Measurements from ENCODE around the gene RPA3. TPM values are rescaled to one million over a fixed set of nuclear protein-coding genes. Genes with fewer than 3 reads are reported as not detected.

RPA3 gene
- total RNA-seq, 1 donor = 44.2 TPM

DNA sequence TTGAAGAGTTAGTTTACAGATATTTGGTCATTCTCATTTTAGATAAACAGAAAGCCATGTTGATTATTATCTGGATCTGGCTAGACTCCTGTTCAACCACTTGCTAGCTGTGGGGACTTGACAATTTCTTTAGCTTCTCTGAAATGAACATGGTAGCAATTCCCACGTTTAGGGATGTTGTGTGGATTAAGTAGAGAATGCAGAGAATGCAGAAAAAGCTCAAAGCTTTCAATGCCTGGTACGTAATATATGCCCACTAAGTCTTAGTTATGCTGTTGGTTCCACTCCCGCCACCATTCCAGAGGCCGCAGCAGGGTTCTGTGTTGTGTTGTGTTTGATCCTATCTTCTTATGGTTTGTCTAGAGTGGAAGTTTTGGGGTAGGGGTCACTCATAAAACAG, 39.2 kb upstream of the RPA3 start:
- no peak overlapping the region for H3K4me3 ChIP-seq (ENCODE audit: low read depth, low read length)
- TF ChIP-seq, protein P1, sequence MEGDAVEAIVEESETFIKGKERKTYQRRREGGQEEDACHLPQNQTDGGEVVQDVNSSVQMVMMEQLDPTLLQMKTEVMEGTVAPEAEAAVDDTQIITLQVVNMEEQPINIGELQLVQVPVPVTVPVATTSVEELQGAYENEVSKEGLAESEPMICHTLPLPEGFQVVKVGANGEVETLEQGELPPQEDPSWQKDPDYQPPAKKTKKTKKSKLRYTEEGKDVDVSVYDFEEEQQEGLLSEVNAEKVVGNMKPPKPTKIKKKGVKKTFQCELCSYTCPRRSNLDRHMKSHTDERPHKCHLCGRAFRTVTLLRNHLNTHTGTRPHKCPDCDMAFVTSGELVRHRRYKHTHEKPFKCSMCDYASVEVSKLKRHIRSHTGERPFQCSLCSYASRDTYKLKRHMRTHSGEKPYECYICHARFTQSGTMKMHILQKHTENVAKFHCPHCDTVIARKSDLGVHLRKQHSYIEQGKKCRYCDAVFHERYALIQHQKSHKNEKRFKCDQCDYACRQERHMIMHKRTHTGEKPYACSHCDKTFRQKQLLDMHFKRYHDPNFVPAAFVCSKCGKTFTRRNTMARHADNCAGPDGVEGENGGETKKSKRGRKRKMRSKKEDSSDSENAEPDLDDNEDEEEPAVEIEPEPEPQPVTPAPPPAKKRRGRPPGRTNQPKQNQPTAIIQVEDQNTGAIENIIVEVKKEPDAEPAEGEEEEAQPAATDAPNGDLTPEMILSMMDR (IDR thresholded peaks at IDR 0.05; ENCODE audit: insufficient read depth, low read length) = no peak
- DNase-seq (ENCODE audit: low read depth) = no peak

- TF ChIP-seq, protein P1 (IDR thresholded peaks at IDR 0.05; ENCODE audit: insufficient read depth, low read length) = no peak
- H3K4me3 ChIP-seq (ENCODE audit: low read depth, low read length) = no peak overlapping the region
- no peak for DNase-seq (ENCODE audit: low read depth)
These were observed 38.2 kb upstream of the RPA3 start for GRCh38 chr7:7756577-7756976.

- H3K4me3 ChIP-seq (ENCODE audit: low read depth, low read length) = no peak overlapping the region
- TF ChIP-seq, protein P1 (IDR thresholded peaks at IDR 0.05; ENCODE audit: insufficient read depth, low read length) = no peak
- DNase-seq (ENCODE audit: low read depth) = peak; percentile 20
These were observed 33.1 kb upstream of the RPA3 start for GRCh38 chr7:7751243-7752092.

GRCh38 chr7:7750571-7751242, 32.3 kb upstream of the RPA3 start:
- H3K4me3 ChIP-seq (ENCODE audit: low read depth, low read length) = no peak overlapping the region
- TF ChIP-seq, protein P1 (IDR thresholded peaks at IDR 0.05; ENCODE audit: insufficient read depth, low read length) = no peak
- no peak for DNase-seq (ENCODE audit: low read depth)

- TF ChIP-seq, protein P1 (IDR thresholded peaks at IDR 0.05; ENCODE audit: insufficient read depth, low read length) = no peak
These were observed 28.1 kb upstream of the RPA3 start for GRCh38 chr7:7746458-7746857.

GRCh38 chr7:7745966-7746365, 27.6 kb upstream of the RPA3 start:
- TF ChIP-seq, protein P1 (IDR thresholded peaks at IDR 0.05; ENCODE audit: insufficient read depth, low read length) = no peak
- no peak for DNase-seq (ENCODE audit: low read depth)
- H3K4me3 ChIP-seq (ENCODE audit: low read depth, low read length) = no peak overlapping the region

More at GRCh38 chr7:7746458-7746857, 28.1 kb upstream of the RPA3 start:
- H3K4me3 ChIP-seq (ENCODE audit: low read depth, low read length) = no peak overlapping the region
- no peak for DNase-seq (ENCODE audit: low read depth)

Measured in fibroblast of the aortic adventitia (primary cell).